Measurements from ENCODE around the gene KCNJ2.

- TF ChIP-seq CTCF (IDR thresholded peaks at IDR 0.05), result no peak
- no peak for TF ChIP-seq EP300 (IDR thresholded peaks at IDR 0.05)
- no peak for TF ChIP-seq POLR2A (IDR thresholded peaks at IDR 0.05)
Measured at GRCh38 chr17:70208825-70209555, 39.7 kb downstream of the KCNJ2 start.

Data from tibial nerve (tissue), 4 donors.